HepG2 (cell line): ENCODE data around the gene SUOX. TPM values are rescaled to one million over a fixed set of nuclear protein-coding genes. Genes with fewer than 3 reads are reported as not detected.

Experiments
- ARID2 ChIP-seq: sonication (generic); formaldehyde crosslinking; IDR thresholded peaks from 2 replicates; pipeline ENCODE4 v1.8.1; 2022; ENCODE audit warnings: mild to moderate bottlenecking, missing genetic modification reagents, borderline replicate concordance
- CBX5 ChIP-seq: sonication (generic); formaldehyde crosslinking; IDR thresholded peaks from 2 replicates; pipeline ENCODE4 v1.4.0; 2020; ENCODE audit warnings: missing genetic modification reagents, borderline replicate concordance
- FLYWCH1 ChIP-seq: sonication (generic); formaldehyde crosslinking; IDR thresholded peaks from 2 replicates; pipeline ENCODE4 v1.8.1; 2023; ENCODE audit warnings: mild to moderate bottlenecking, missing genetic modification reagents
- NCOA2 ChIP-seq: sonication (generic); formaldehyde crosslinking; IDR thresholded peaks from 2 replicates; pipeline ENCODE4 v1.8.0; 2022; ENCODE audit warnings: inconsistent platforms
- NFIC ChIP-seq: IDR thresholded peaks from 2 replicates; pipeline ENCODE4 v1.6.1; 2012; ENCODE audit warnings: mild to moderate bottlenecking, low read length, inconsistent platforms
- NPAS2 ChIP-seq: sonication (generic); formaldehyde crosslinking; IDR thresholded peaks from 2 replicates; pipeline ENCODE4 v1.8.0; 2022; ENCODE audit warnings: mild to moderate bottlenecking, missing genetic modification reagents, borderline replicate concordance
- POLR2G ChIP-seq: fragments of 200-400 bp; formaldehyde crosslinking; IDR thresholded peaks from 2 replicates; pipeline ENCODE4 v1.6.1; 2018; ENCODE audit warnings: mild to moderate bottlenecking, low read depth, low read length, moderate library complexity
- SIN3A ChIP-seq: IDR thresholded peaks from 2 replicates; pipeline ENCODE4 v1.6.1; 2011; ENCODE audit warnings: low read depth, mild to moderate bottlenecking, control low read depth, low read length, borderline replicate concordance
- SMYD3 ChIP-seq: sonication (generic); formaldehyde crosslinking; IDR thresholded peaks from 2 replicates; pipeline ENCODE4 v1.8.1; 2023; ENCODE audit warnings: mild to moderate bottlenecking, missing genetic modification reagents
- TMF1 ChIP-seq: sonication (generic); formaldehyde crosslinking; IDR thresholded peaks from 2 replicates; pipeline ENCODE4 v1.8.1; 2022; ENCODE audit warnings: low read depth, missing genetic modification reagents
- ZBTB1 ChIP-seq: sonication (generic); formaldehyde crosslinking; IDR thresholded peaks from 2 replicates; pipeline ENCODE4 v1.4.0; 2020; ENCODE audit warnings: missing genetic modification reagents, borderline replicate concordance
- ZBTB38 ChIP-seq: sonication (generic); formaldehyde crosslinking; IDR thresholded peaks from 2 replicates; pipeline ENCODE4 v1.5.1; 2020; ENCODE audit warnings: mild to moderate bottlenecking, missing genetic modification reagents
- ZNF225 ChIP-seq: sonication (generic); formaldehyde crosslinking; IDR thresholded peaks from 2 replicates; pipeline ENCODE4 v1.4.0; 2020; ENCODE audit warnings: mild to moderate bottlenecking, missing genetic modification reagents
- ZNF33A ChIP-seq: sonication (generic); formaldehyde crosslinking; IDR thresholded peaks from 2 replicates; pipeline ENCODE4 v1.5.1; 2020; ENCODE audit warnings: missing genetic modification reagents, mild to moderate bottlenecking, moderate library complexity, borderline replicate concordance
- ZNF788 ChIP-seq: sonication (generic); formaldehyde crosslinking; IDR thresholded peaks from 2 replicates; pipeline ENCODE4 v1.5.0; 2020; ENCODE audit warnings: mild to moderate bottlenecking, missing genetic modification reagents, borderline replicate concordance
- polyA plus RNA-seq, 8 experiments: library from polyadenylated mRNA; depleted of rRNA in 3 of 8; stranded (reverse) in 7 of 8; unstranded in 1 of 8; fragments of >200 nt; fragmentation: Illumina TruSeq in 4 of 8; extraction: Trizol in 4 of 8; gene quantifications; 2 replicates each; pipeline versions ENCODE4 v1.2.1 to v1.2.3, GENCODE V29; 2011 to 2016; ENCODE audit warnings: low read depth in 4 of 8, missing spikeins in 1 of 8, mixed read lengths in 1 of 8; ENCODE audit not compliant: insufficient read depth in 1 of 8
- total RNA-seq, 5 experiments: library from RNA; depleted of rRNA; stranded (reverse); fragments of >200 nt; fragmentation: Illumina TruSeq; extraction: Trizol; gene quantifications; 2 replicates each; pipeline ENCODE4 v1.2.3, GENCODE V29; 2016; ENCODE audit warnings: low read depth in 1 of 5
- TF ChIP-seq, protein P1 (sequence below): sonication (generic); formaldehyde crosslinking; IDR thresholded peaks from 2 replicates; pipeline ENCODE4 v1.5.0; 2020; ENCODE audit warnings: mild to moderate bottlenecking, missing genetic modification reagents
- TF ChIP-seq, protein P2 (sequence below): IDR thresholded peaks from 2 replicates; pipeline ENCODE4 v1.6.1; 2012; ENCODE audit warnings: low read length, improper control_type of control experiment
- TF ChIP-seq, protein P3 (sequence below): sonication (generic); formaldehyde crosslinking; IDR thresholded peaks from 2 replicates; pipeline ENCODE4 v1.8.1; 2023; ENCODE audit warnings: mild to moderate bottlenecking, missing genetic modification reagents, borderline replicate concordance
- TF ChIP-seq, protein P4 (sequence below): fragments of 450-650 bp; IDR thresholded peaks from 2 replicates; pipeline ENCODE4 v1.6.1; 2017; ENCODE audit warnings: mild to moderate bottlenecking

The SUOX gene
- total and polyA plus RNA-seq, 2 of the 13 experiments (the other 11 are each of a cell fraction or from before 2014, with no cell fraction given), result 23.9 to 25.9 TPM

DNA sequence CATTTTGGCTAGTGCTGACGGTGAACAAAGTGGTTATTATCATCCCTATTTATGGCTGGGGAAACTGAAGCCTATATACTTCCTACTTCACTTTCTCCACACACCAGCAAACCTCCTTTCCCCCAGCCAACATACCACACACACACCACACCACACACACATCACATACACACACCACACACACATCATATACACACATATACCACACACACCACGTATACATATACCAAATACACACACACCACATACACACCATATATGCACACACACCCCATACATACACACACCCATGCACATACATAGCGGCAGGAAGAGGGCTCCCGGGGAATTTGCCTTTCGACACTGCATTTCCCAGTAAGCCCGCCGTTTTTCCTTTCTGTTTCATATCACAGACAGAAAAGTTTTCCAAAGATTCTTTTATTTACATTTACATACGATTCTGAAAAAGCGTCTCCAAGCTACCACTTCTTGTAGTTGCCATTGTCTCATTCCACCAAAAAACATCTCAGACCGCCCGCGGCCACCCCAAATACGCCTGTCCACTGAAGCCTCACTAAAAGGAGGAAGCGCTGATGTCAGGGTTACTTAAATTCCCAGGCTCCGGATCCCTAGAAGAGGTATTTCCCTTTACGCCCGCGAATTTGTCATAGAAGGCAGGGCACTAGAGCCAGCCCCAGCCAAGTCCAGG lies 24.0 kb upstream of the SUOX start (continued):
- no peak for TF ChIP-seq NPAS2
- TF ChIP-seq ZNF788 (CRISPR knock-in tag), result 0 out of 2 replicates have a peak, but pooled peaks have one; percentile 5
- TF ChIP-seq TMF1 (CRISPR knock-in tag), result 0 out of 2 replicates have a peak, but pooled peaks have one; percentile 25
- TF ChIP-seq ARID2 (CRISPR knock-in tag), result peak; percentile 87; the same call in 1 of the 2 replicates
- no peak for TF ChIP-seq SMYD3 (CRISPR knock-in tag)
- no peak for TF ChIP-seq ZNF225 (CRISPR knock-in tag)
- 0 out of 2 replicates have a peak, but pooled peaks have one; percentile 18 for TF ChIP-seq NFIC
- TF ChIP-seq, protein P1, sequence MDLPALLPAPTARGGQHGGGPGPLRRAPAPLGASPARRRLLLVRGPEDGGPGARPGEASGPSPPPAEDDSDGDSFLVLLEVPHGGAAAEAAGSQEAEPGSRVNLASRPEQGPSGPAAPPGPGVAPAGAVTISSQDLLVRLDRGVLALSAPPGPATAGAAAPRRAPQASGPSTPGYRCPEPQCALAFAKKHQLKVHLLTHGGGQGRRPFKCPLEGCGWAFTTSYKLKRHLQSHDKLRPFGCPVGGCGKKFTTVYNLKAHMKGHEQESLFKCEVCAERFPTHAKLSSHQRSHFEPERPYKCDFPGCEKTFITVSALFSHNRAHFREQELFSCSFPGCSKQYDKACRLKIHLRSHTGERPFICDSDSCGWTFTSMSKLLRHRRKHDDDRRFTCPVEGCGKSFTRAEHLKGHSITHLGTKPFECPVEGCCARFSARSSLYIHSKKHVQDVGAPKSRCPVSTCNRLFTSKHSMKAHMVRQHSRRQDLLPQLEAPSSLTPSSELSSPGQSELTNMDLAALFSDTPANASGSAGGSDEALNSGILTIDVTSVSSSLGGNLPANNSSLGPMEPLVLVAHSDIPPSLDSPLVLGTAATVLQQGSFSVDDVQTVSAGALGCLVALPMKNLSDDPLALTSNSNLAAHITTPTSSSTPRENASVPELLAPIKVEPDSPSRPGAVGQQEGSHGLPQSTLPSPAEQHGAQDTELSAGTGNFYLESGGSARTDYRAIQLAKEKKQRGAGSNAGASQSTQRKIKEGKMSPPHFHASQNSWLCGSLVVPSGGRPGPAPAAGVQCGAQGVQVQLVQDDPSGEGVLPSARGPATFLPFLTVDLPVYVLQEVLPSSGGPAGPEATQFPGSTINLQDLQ, result no peak
- peak; percentile 40; the same call in 1 of the 2 replicates for TF ChIP-seq ZBTB38
- no peak for TF ChIP-seq ZBTB1 (CRISPR knock-in tag)
- no peak for TF ChIP-seq FLYWCH1
- no peak for TF ChIP-seq ZNF33A (CRISPR knock-in tag)
- no peak for TF ChIP-seq CBX5 (CRISPR knock-in tag)
- TF ChIP-seq, protein P2, sequence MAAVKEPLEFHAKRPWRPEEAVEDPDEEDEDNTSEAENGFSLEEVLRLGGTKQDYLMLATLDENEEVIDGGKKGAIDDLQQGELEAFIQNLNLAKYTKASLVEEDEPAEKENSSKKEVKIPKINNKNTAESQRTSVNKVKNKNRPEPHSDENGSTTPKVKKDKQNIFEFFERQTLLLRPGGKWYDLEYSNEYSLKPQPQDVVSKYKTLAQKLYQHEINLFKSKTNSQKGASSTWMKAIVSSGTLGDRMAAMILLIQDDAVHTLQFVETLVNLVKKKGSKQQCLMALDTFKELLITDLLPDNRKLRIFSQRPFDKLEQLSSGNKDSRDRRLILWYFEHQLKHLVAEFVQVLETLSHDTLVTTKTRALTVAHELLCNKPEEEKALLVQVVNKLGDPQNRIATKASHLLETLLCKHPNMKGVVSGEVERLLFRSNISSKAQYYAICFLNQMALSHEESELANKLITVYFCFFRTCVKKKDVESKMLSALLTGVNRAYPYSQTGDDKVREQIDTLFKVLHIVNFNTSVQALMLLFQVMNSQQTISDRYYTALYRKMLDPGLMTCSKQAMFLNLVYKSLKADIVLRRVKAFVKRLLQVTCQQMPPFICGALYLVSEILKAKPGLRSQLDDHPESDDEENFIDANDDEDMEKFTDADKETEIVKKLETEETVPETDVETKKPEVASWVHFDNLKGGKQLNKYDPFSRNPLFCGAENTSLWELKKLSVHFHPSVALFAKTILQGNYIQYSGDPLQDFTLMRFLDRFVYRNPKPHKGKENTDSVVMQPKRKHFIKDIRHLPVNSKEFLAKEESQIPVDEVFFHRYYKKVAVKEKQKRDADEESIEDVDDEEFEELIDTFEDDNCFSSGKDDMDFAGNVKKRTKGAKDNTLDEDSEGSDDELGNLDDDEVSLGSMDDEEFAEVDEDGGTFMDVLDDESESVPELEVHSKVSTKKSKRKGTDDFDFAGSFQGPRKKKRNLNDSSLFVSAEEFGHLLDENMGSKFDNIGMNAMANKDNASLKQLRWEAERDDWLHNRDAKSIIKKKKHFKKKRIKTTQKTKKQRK, result no peak
- TF ChIP-seq, protein P3, sequence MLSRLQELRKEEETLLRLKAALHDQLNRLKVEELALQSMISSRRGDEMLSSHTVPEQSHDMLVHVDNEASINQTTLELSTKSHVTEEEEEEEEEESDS, result no peak
- TF ChIP-seq POLR2G, result no peak
- TF ChIP-seq, protein P4, sequence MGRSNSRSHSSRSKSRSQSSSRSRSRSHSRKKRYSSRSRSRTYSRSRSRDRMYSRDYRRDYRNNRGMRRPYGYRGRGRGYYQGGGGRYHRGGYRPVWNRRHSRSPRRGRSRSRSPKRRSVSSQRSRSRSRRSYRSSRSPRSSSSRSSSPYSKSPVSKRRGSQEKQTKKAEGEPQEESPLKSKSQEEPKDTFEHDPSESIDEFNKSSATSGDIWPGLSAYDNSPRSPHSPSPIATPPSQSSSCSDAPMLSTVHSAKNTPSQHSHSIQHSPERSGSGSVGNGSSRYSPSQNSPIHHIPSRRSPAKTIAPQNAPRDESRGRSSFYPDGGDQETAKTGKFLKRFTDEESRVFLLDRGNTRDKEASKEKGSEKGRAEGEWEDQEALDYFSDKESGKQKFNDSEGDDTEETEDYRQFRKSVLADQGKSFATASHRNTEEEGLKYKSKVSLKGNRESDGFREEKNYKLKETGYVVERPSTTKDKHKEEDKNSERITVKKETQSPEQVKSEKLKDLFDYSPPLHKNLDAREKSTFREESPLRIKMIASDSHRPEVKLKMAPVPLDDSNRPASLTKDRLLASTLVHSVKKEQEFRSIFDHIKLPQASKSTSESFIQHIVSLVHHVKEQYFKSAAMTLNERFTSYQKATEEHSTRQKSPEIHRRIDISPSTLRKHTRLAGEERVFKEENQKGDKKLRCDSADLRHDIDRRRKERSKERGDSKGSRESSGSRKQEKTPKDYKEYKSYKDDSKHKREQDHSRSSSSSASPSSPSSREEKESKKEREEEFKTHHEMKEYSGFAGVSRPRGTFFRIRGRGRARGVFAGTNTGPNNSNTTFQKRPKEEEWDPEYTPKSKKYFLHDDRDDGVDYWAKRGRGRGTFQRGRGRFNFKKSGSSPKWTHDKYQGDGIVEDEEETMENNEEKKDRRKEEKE, result no peak
- 0 out of 2 replicates have a peak, but pooled peaks have one; percentile 1 for TF ChIP-seq NCOA2 (CRISPR knock-in tag)
- TF ChIP-seq SIN3A, result peak; percentile 65; the same call in 1 of the 2 replicates
